Keratinocyte (primary cell): ENCODE data around the gene SMARCD3. TPM values are rescaled to one million over a fixed set of nuclear protein-coding genes. Genes with fewer than 3 reads are reported as not detected.

Experiments used
- DNase-seq: peaks from one replicate; pipeline ENCODE4 v3.0.0-alpha.2; 2011; ENCODE audit warnings: low read depth, missing footprints, low spot score
- FAIRE-seq: peaks from 2 replicates; lab custom pipeline; 2011; peaks lifted over from hg19 to GRCh38; lab: Jason Lieb, UNC
- H2AFZ ChIP-seq: 2 replicates; pipeline ENCODE4 v1.6.0; 2012; ENCODE audit warnings: low read length, control low read depth, inconsistent platforms; ENCODE audit not compliant: control insufficient read depth
- H3K27ac ChIP-seq: 2 replicates; pipeline ENCODE4 v1.5.1; 2011; ENCODE audit warnings: low read length; ENCODE audit not compliant: control insufficient read depth, insufficient read depth
- H3K27me3 ChIP-seq: 3 replicates; pipeline ENCODE4 v1.6.0; 2011; ENCODE audit warnings: low read length; ENCODE audit not compliant: control insufficient read depth, insufficient read depth; ENCODE audit errors: extremely low read depth
- H3K36me3 ChIP-seq, 2 experiments: 2 replicates in 1 of 2; 3 replicates in 1 of 2; pipeline ENCODE4 v1.5.1; 2011; ENCODE audit warnings: low read length in 2 of 2, mild to moderate bottlenecking in 1 of 2; ENCODE audit not compliant: control insufficient read depth in 2 of 2, insufficient read depth in 2 of 2; ENCODE audit errors: extremely low read depth in 1 of 2
- H3K4me1 ChIP-seq: 3 replicates; pipeline ENCODE4 v1.5.1; 2011; ENCODE audit warnings: low read length; ENCODE audit not compliant: control insufficient read depth, insufficient read depth; ENCODE audit errors: extremely low read depth
- H3K4me2 ChIP-seq: 3 replicates; pipeline ENCODE4 v1.6.0; 2011; ENCODE audit warnings: low read depth, low read length; ENCODE audit not compliant: control insufficient read depth, insufficient read depth; ENCODE audit errors: extremely low read depth
- H3K4me3 ChIP-seq, 3 experiments: fragments of 200-600 bp in 1 of 3; sonication (generic) in 1 of 3; 2 replicates in 2 of 3; 3 replicates in 1 of 3; pipeline ENCODE4 v1.5.1; 2011 to 2016; ENCODE audit warnings: low read length in 3 of 3, mild to moderate bottlenecking in 3 of 3, control low read depth in 2 of 3, inconsistent platforms in 1 of 3, low read depth in 1 of 3, mixed read lengths in 1 of 3, mixed run types in 1 of 3, moderate library complexity in 1 of 3; ENCODE audit not compliant: control insufficient read depth in 2 of 3, insufficient read depth in 2 of 3; ENCODE audit errors: extremely low read depth in 1 of 3
- H3K79me2 ChIP-seq: 2 replicates; pipeline ENCODE4 v1.6.0; 2012; ENCODE audit warnings: low read length; ENCODE audit not compliant: control insufficient read depth, insufficient read depth
- H3K9ac ChIP-seq: 3 replicates; pipeline ENCODE4 v1.6.0; 2011; ENCODE audit warnings: low read length; ENCODE audit not compliant: control insufficient read depth, insufficient read depth; ENCODE audit errors: extremely low read depth
- H3K9me1 ChIP-seq: 3 replicates; pipeline ENCODE4 v1.6.0; 2011; ENCODE audit warnings: low read length; ENCODE audit not compliant: control insufficient read depth, insufficient read depth; ENCODE audit errors: extremely low read depth
- H3K9me3 ChIP-seq: 2 replicates; pipeline ENCODE4 v1.5.1; 2012; ENCODE audit warnings: low read depth, low read length; ENCODE audit not compliant: control insufficient read depth
- H4K20me1 ChIP-seq: 3 replicates; pipeline ENCODE4 v1.6.0; 2011; ENCODE audit warnings: low read length; ENCODE audit not compliant: control insufficient read depth, insufficient read depth; ENCODE audit errors: extremely low read depth
- CTCF ChIP-seq, 3 experiments: IDR thresholded peaks in 1 of 3; conservative IDR thresholded peaks in 1 of 3; optimal IDR thresholded peaks in 1 of 3; 2 replicates in 2 of 3; 3 replicates in 1 of 3; pipeline versions ENCODE3 to v1.5.1; 2011; ENCODE audit warnings: low read length in 3 of 3, mild to moderate bottlenecking in 3 of 3, moderate library complexity in 2 of 3, control low read depth in 1 of 3, inconsistent platforms in 1 of 3; ENCODE audit not compliant: insufficient read depth in 2 of 3; ENCODE audit errors: extremely low read depth in 1 of 3
- EZH2 ChIP-seq: IDR thresholded peaks from one replicate; pipeline ENCODE4 v1.6.1; 2012; ENCODE audit warnings: inconsistent platforms, mild to moderate bottlenecking, low read length, moderate library complexity
- dilution Hi-C: fragments of 300-500 bp; cut with MboI; formaldehyde crosslinking; loops from one replicate; pipeline ENCODE4 v1.7.0; 2020; ENCODE audit warnings: low sequenced_read_pairs; ENCODE audit not compliant: extremely low pct_ligation_motif_present
- polyA plus RNA-seq, 5 experiments: library from polyadenylated mRNA; depleted of rRNA in 3 of 5; stranded (reverse) in 3 of 5; stranded (forward) in 1 of 5; unstranded in 1 of 5; fragments of >200 nt; gene quantifications; 1 replicate in 1 of 5; 2 replicates in 3 of 5; 3 replicates in 1 of 5; pipeline versions ENCODE4 v1.2.1 to v1.2.3, GENCODE V29; 2011 to 2012; ENCODE audit warnings: missing spikeins in 2 of 5, low read depth in 1 of 5, low replicate concordance in 1 of 5

SMARCD3 gene
- polyA plus RNA-seq, 1 donor (not counting 4 experiments of a cell fraction or from before 2014, with no cell fraction given) = 3.0 TPM

GRCh38 chr7:151236406-151236805, 12.1 kb downstream of the SMARCD3 start:
- Histone ChIP-seq H3K4me2 (no peak overlapping the region), H3K9ac (no peak overlapping the region), H3K27me3 (no peaks in the 10 kb centered on the region), H3K4me3 (no peak overlapping the region), H3K79me2 (peaks cover 48% of the 10 kb centered on the region), H3K27ac (no peak overlapping the region), H3K9me1 (no peaks in the 10 kb centered on the region), H2AFZ (no peak overlapping the region), H4K20me1 (peaks cover 8% of the 10 kb centered on the region), H3K36me3 (peaks cover 18 to 35% of the 10 kb centered on the region in 2 experiments), H3K9me3 (no peaks in the 10 kb centered on the region), H3K4me1 (peaks cover 14% of the 10 kb centered on the region)
- TF ChIP-seq CTCF (optimal IDR thresholded peaks at IDR 0.05 in 1 of 3, IDR thresholded peaks at IDR 0.05 in 1 of 3, conservative IDR thresholded peaks at IDR 0.05 in 1 of 3; ENCODE audit: extremely low read depth in 1 of 3, insufficient read depth in 2 of 3, low read length in 3 of 3) = no peak
- no peak for TF ChIP-seq EZH2
- no peak for FAIRE-seq
- DNase-seq = no peak
- dilution Hi-C loops = no loop called here

DNA sequence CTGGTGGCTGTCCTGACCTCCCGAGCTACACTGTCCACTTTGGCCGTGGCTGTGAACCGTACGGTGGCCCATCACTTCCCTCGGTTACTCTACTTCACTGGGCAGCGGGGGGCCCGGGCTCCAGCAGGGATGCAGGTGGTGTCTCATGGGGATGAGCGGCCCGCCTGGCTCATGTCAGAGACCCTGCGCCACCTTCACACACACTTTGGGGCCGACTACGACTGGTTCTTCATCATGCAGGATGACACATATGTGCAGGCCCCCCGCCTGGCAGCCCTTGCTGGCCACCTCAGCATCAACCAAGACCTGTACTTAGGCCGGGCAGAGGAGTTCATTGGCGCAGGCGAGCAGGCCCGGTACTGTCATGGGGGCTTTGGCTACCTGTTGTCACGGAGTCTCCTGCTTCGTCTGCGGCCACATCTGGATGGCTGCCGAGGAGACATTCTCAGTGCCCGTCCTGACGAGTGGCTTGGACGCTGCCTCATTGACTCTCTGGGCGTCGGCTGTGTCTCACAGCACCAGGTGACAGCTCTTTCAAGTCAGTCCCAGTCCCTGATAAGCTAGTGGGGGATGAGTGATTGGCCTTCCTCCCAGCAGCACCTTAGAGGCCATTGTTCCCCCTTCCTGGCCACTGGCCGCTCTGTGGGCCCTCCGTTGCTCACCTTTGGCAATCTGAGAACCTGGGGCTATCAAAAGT, 13.3 kb downstream of the SMARCD3 start:
- DNase-seq (no peak), FAIRE-seq (no peak)
- Histone ChIP-seq H3K27ac (no peak overlapping the region), H3K27me3 (no peaks in the 10 kb centered on the region), H4K20me1 (peaks cover 8% of the 10 kb centered on the region), H3K36me3 (peaks cover 18 to 35% of the 10 kb centered on the region in 2 experiments), H3K9ac (no peak overlapping the region), H3K4me1 (peaks cover 15% of the 10 kb centered on the region), H3K4me2 (no peak overlapping the region), H3K79me2 (peaks cover 48% of the 10 kb centered on the region), H3K4me3 (no peak overlapping the region), H3K9me3 (no peaks in the 10 kb centered on the region), H3K9me1 (no peaks in the 10 kb centered on the region), H2AFZ (no peak overlapping the region)
- dilution Hi-C loops = no loop called here
- TF ChIP-seq CTCF (optimal IDR thresholded peaks at IDR 0.05 in 1 of 3, IDR thresholded peaks at IDR 0.05 in 1 of 3, conservative IDR thresholded peaks at IDR 0.05 in 1 of 3; ENCODE audit: extremely low read depth in 1 of 3, insufficient read depth in 2 of 3, low read length in 3 of 3) (no peak), EZH2 (no peak)
